Endothelial cell of umbilical vein (primary cell): ENCODE data around the gene FBN2. TPM values are rescaled to one million over a fixed set of nuclear protein-coding genes. Genes with fewer than 3 reads are reported as not detected.

ENCODE experiments used
- BruUV-seq: library from RNA; stranded (reverse); fragments of 400-500 nt; replicated peaks from 2 replicates; lab custom pipeline; 2021; lab: Mats Ljungman, UMichigan
- CTCF ChIA-PET: fragments of 300-600, 350-600 bp; sonication (Branson Sonifier 250); formaldehyde crosslinking; loops from one replicate; lab custom pipeline; 2021; ENCODE audit warnings: antibody characterized with exemption, inconsistent platforms; lab: Charles Lee
- POLR2A ChIA-PET: fragments of 300-600, 350-600 bp; sonication (Branson Sonifier 250); formaldehyde crosslinking; loops from one replicate; lab custom pipeline; 2021; ENCODE audit warnings: antibody characterized with exemption, inconsistent platforms; lab: Charles Lee
- DNase-seq: peaks from one replicate; pipeline ENCODE4 v3.0.0-alpha.2; 2011; ENCODE audit warnings: low read depth, low spot score
- FAIRE-seq: peaks from 2 replicates; lab custom pipeline; 2011; peaks lifted over from hg19 to GRCh38; lab: Jason Lieb, UNC
- H2AFZ ChIP-seq: 2 replicates; pipeline ENCODE4 v1.6.0; 2012; ENCODE audit warnings: low read depth, low read length, control low read depth, inconsistent platforms
- H3K27ac ChIP-seq: 2 replicates; pipeline ENCODE4 v1.5.1; 2011; ENCODE audit warnings: low read depth, mild to moderate bottlenecking, control low read depth, low read length, moderate library complexity; ENCODE audit not compliant: insufficient read depth
- H3K27me3 ChIP-seq, 2 experiments: 2 replicates each; pipeline versions ENCODE4 v1.6.0 to v1.6.1; 2011; ENCODE audit warnings: low read length in 2 of 2, mixed read lengths in 1 of 2; ENCODE audit not compliant: control insufficient read depth in 2 of 2, insufficient read depth in 2 of 2
- H3K36me3 ChIP-seq, 2 experiments: 2 replicates in 1 of 2; 3 replicates in 1 of 2; pipeline ENCODE4 v1.5.1; 2011; ENCODE audit warnings: low read length in 2 of 2, mild to moderate bottlenecking in 1 of 2, moderate library complexity in 1 of 2; ENCODE audit not compliant: control insufficient read depth in 2 of 2, insufficient read depth in 2 of 2; ENCODE audit errors: extremely low read depth in 1 of 2
- H3K4me1 ChIP-seq: 3 replicates; pipeline ENCODE4 v1.5.1; 2011; ENCODE audit warnings: mild to moderate bottlenecking, low read length; ENCODE audit not compliant: control insufficient read depth, insufficient read depth; ENCODE audit errors: extremely low read depth
- H3K4me2 ChIP-seq: 2 replicates; pipeline ENCODE4 v1.6.1; 2011; ENCODE audit warnings: low read length, control low read depth, mixed read lengths; ENCODE audit not compliant: insufficient read depth
- H3K4me3 ChIP-seq, 3 experiments: fragments of 200-600 bp in 1 of 3; sonication (generic), shearing (Covaris generic) in 1 of 3; replicated peaks in 1 of 3; 2 replicates each; pipeline ENCODE4 v1.5.1; 2011 to 2016; ENCODE audit warnings: control low read depth in 3 of 3, low read length in 3 of 3, mild to moderate bottlenecking in 2 of 3, inconsistent platforms in 1 of 3, low read depth in 1 of 3, moderate library complexity in 1 of 3; ENCODE audit not compliant: insufficient read depth in 1 of 3
- H3K79me2 ChIP-seq: 2 replicates; pipeline ENCODE4 v1.6.0; 2012; ENCODE audit warnings: low read length, inconsistent platforms; ENCODE audit not compliant: control insufficient read depth, insufficient read depth
- H3K9ac ChIP-seq: replicated peaks from 2 replicates; pipeline ENCODE3; 2011; ENCODE audit warnings: low read length, control low read depth; ENCODE audit not compliant: insufficient read depth; ENCODE audit errors: extremely low read depth
- H3K9me1 ChIP-seq: replicated peaks from 3 replicates; pipeline ENCODE4 v1.6.0; 2011; ENCODE audit warnings: mild to moderate bottlenecking, low read length; ENCODE audit not compliant: control insufficient read depth, insufficient read depth; ENCODE audit errors: extremely low read depth
- H3K9me3 ChIP-seq: replicated peaks from 2 replicates; pipeline ENCODE4 v1.5.1; 2012; ENCODE audit warnings: low read length, inconsistent platforms; ENCODE audit not compliant: control insufficient read depth, insufficient read depth
- H4K20me1 ChIP-seq: replicated peaks from 2 replicates; pipeline ENCODE3; 2011; ENCODE audit warnings: mild to moderate bottlenecking, low read length; ENCODE audit not compliant: control insufficient read depth, insufficient read depth; ENCODE audit errors: extremely low read depth
- EZH2 ChIP-seq: IDR thresholded peaks from 2 replicates; pipeline ENCODE4 v1.6.1; 2012; ENCODE audit warnings: borderline replicate concordance, low read depth, mild to moderate bottlenecking, moderate library complexity, low read length, inconsistent platforms; ENCODE audit not compliant: severe bottlenecking
- FOS ChIP-seq: IDR thresholded peaks from 2 replicates; pipeline ENCODE4 v1.6.1; 2011; ENCODE audit warnings: mild to moderate bottlenecking, low read length, moderate library complexity, borderline replicate concordance; ENCODE audit not compliant: insufficient read depth
- GATA2 ChIP-seq: IDR thresholded peaks from 2 replicates; pipeline ENCODE4 v1.7.0; 2011; ENCODE audit warnings: low read depth, mild to moderate bottlenecking, moderate library complexity, mixed read lengths, low read length; ENCODE audit not compliant: insufficient read length, insufficient read depth
- JUN ChIP-seq: IDR thresholded peaks from 2 replicates; pipeline ENCODE4 v1.6.1; 2011; ENCODE audit warnings: borderline replicate concordance, low read depth; ENCODE audit not compliant: insufficient read length, insufficient read depth
- MYC ChIP-seq: IDR thresholded peaks from one replicate; pipeline ENCODE4 v1.6.1; 2011; ENCODE audit warnings: mild to moderate bottlenecking, low read depth, low read length
- POLR2A ChIP-seq: IDR thresholded peaks from 2 replicates; pipeline ENCODE4 v1.6.1; 2012; ENCODE audit warnings: low read depth, mild to moderate bottlenecking, control low read depth, low read length
- POLR2AphosphoS5 ChIP-seq: IDR thresholded peaks from 2 replicates; pipeline ENCODE4 v1.6.1; 2012; ENCODE audit warnings: low read depth, mild to moderate bottlenecking, control low read depth, low read length, moderate library complexity; ENCODE audit not compliant: insufficient read depth
- dilution Hi-C: fragments of 300-500 bp; cut with MboI; formaldehyde crosslinking; loops from one replicate; pipeline ENCODE4 v1.15.0; 2019; ENCODE audit warnings: low sequenced_read_pairs; ENCODE audit not compliant: extremely low pct_ligation_motif_present
- intact Hi-C: fragments of 100-400 bp; cut with micrococcal nuclease; formaldehyde crosslinking; loops from one replicate; pipeline ENCODE4 v1.10.0; 2022
- polyA plus RNA-seq, 4 experiments: library from polyadenylated mRNA; depleted of rRNA in 3 of 4; stranded (reverse) in 3 of 4; unstranded in 1 of 4; fragments of >200 nt; gene quantifications; 2 replicates each; pipeline versions ENCODE4 v1.2.1 to v1.2.3, GENCODE V29; 2011 to 2012; ENCODE audit warnings: missing spikeins in 1 of 4
- total RNA-seq: library from RNA; stranded (reverse); gene quantifications from 2 replicates; pipeline ENCODE4 v1.2.3, GENCODE V29; 2021
- TF ChIP-seq, protein P1 (sequence below): IDR thresholded peaks from 2 replicates; pipeline ENCODE4 v1.6.1; 2011; ENCODE audit not compliant: insufficient read depth, insufficient read length
- TF ChIP-seq, protein P2 (sequence below), 2 donors: IDR thresholded peaks; 1 replicate in 1 of 2; 2 replicates in 1 of 2; pipeline ENCODE4 v1.5.1; 2011; ENCODE audit warnings: low read length in 2 of 2, mild to moderate bottlenecking in 2 of 2, moderate library complexity in 2 of 2, control low read depth in 1 of 2, inconsistent platforms in 1 of 2, low read depth in 1 of 2; ENCODE audit not compliant: insufficient read depth in 1 of 2; ENCODE audit errors: extremely low read depth in 1 of 2

FBN2 gene
- total and polyA plus RNA-seq, 2 donors (not counting 3 experiments of a cell fraction or from before 2014, with no cell fraction given), result 21.8 to 57.4 TPM

DNA sequence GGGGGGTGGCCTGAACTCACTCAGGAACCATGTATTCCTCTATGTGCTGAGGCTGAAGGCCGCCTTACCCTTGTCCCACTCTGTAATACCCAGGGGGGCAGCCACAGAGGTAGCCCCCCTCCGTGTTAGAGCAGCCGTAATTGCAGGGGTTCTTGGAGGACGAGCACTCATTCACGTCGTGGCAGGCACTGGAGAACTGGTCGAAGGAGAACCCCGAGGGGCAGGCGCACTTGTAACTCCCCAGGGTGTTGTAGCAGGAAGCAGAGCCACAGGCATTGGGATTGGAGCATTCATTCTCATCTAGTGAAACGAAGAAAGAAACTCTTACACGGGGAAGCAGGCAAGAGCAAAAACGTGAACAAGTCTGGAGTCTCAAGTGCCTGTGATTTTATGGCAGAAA, 274.7 kb downstream of the FBN2 start:
- intact Hi-C loops (no loop called here), dilution Hi-C loops (no loop called here)
- Histone ChIP-seq H3K4me3 (no peak overlapping the region), H3K36me3 (peaks cover 0 to 4% of the 10 kb centered on the region in 2 experiments), H3K9ac (no peak overlapping the region), H3K79me2 (no peaks in the 10 kb centered on the region), H3K4me1 (no peaks in the 10 kb centered on the region), H3K4me2 (no peak overlapping the region), H2AFZ (no peak overlapping the region), H3K27me3 (no peaks in the 10 kb centered on the region), H3K27ac (no peak overlapping the region), H3K9me3 (no peaks in the 10 kb centered on the region), H4K20me1 (no peaks in the 10 kb centered on the region), H3K9me1 (no peaks in the 10 kb centered on the region)
- ChIA-PET CTCF (no interaction called here), POLR2A (no interaction called here)
- BruUV-seq, result no TSS peak
- TF ChIP-seq POLR2AphosphoS5, result no peak
- TF ChIP-seq, protein P1, sequence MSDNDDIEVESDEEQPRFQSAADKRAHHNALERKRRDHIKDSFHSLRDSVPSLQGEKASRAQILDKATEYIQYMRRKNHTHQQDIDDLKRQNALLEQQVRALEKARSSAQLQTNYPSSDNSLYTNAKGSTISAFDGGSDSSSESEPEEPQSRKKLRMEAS, result no peak
- no peak for TF ChIP-seq FOS
- TF ChIP-seq POLR2A, result no peak
- TF ChIP-seq, protein P2, sequence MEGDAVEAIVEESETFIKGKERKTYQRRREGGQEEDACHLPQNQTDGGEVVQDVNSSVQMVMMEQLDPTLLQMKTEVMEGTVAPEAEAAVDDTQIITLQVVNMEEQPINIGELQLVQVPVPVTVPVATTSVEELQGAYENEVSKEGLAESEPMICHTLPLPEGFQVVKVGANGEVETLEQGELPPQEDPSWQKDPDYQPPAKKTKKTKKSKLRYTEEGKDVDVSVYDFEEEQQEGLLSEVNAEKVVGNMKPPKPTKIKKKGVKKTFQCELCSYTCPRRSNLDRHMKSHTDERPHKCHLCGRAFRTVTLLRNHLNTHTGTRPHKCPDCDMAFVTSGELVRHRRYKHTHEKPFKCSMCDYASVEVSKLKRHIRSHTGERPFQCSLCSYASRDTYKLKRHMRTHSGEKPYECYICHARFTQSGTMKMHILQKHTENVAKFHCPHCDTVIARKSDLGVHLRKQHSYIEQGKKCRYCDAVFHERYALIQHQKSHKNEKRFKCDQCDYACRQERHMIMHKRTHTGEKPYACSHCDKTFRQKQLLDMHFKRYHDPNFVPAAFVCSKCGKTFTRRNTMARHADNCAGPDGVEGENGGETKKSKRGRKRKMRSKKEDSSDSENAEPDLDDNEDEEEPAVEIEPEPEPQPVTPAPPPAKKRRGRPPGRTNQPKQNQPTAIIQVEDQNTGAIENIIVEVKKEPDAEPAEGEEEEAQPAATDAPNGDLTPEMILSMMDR (IDR thresholded peaks at IDR 0.05; ENCODE audit: extremely low read depth in 1 of 2, insufficient read depth in 1 of 2, low read depth in 1 of 2, low read length in 2 of 2), result no peak
- no peak for TF ChIP-seq MYC
- no peak for TF ChIP-seq EZH2
- TF ChIP-seq JUN, result no peak
- TF ChIP-seq GATA2, result no peak
- no peak for DNase-seq
- FAIRE-seq, result no peak
